Smooth muscle cell (in vitro differentiated cells): Measurements from ENCODE around the gene ARHGEF1. TPM values are rescaled to one million over a fixed set of nuclear protein-coding genes. Genes with fewer than 3 reads are reported as not detected.

Experiments used
- DNase-seq: peaks from one replicate; lab custom pipeline; 2025; ENCODE audit not compliant: unreplicated experiment; lab: John Stamatoyannopoulos, UW
- H2AFZ ChIP-seq: fragments of 200-600 bp; sonication (generic); 2 replicates; pipeline ENCODE4 v1.6.0; 2016; ENCODE audit warnings: antibody characterized with exemption, low read depth, mild to moderate bottlenecking
- H3F3A ChIP-seq: fragments of 200-600 bp; sonication (generic); 2 replicates; pipeline ENCODE4 v1.6.0; 2017; ENCODE audit warnings: antibody characterized with exemption, low read depth
- H3K27ac ChIP-seq: fragments of 200-600 bp; sonication (generic); 2 replicates; pipeline ENCODE4 v1.5.1; 2016; ENCODE audit warnings: low read depth, mild to moderate bottlenecking
- H3K27me3 ChIP-seq: fragments of 200-600 bp; sonication (generic); 2 replicates; pipeline ENCODE4 v1.6.1; 2016; ENCODE audit warnings: low read depth, mild to moderate bottlenecking
- H3K36me3 ChIP-seq: fragments of 200-600 bp; sonication (generic); 2 replicates; pipeline ENCODE4 v1.5.1; 2016; ENCODE audit warnings: low read depth
- H3K4me1 ChIP-seq: fragments of 200-600 bp; sonication (generic); 2 replicates; pipeline ENCODE4 v1.5.1; 2016; ENCODE audit warnings: low read depth
- H3K4me2 ChIP-seq: fragments of 200-600 bp; sonication (generic); 2 replicates; pipeline ENCODE4 v1.6.0; 2016; ENCODE audit warnings: mild to moderate bottlenecking
- H3K4me3 ChIP-seq: fragments of 200-600 bp; sonication (generic); 2 replicates; pipeline ENCODE4 v1.5.1; 2016; ENCODE audit warnings: mild to moderate bottlenecking
- H3K79me2 ChIP-seq: fragments of 200-600 bp; sonication (generic); 2 replicates; pipeline ENCODE4 v1.6.0; 2016; ENCODE audit warnings: low read depth, mild to moderate bottlenecking
- H3K9ac ChIP-seq: fragments of 200-600 bp; sonication (generic); 2 replicates; pipeline ENCODE4 v1.6.0; 2016; ENCODE audit warnings: low read depth
- H3K9me3 ChIP-seq: fragments of 200-600 bp; sonication (generic); replicated peaks from 2 replicates; pipeline ENCODE4 v1.5.1; 2016; ENCODE audit warnings: low read depth
- H4K20me1 ChIP-seq: fragments of 200-600 bp; sonication (generic); 2 replicates; pipeline ENCODE4 v1.6.0; 2016; ENCODE audit warnings: low read depth
- WGBS: methylation state at CpG from one replicate; pipeline ENCODE4 v1.1.7; 2016; ENCODE audit warnings: low lambda C conversion rate; 5-methylcytosine and 5-hydroxymethylcytosine counted together
- polyA plus RNA-seq: library from polyadenylated mRNA; unstranded; fragments of >200 nt; fragmentation: Nextera tagmentation; extraction: Ambion mirVana; gene quantifications from 2 replicates; pipeline ENCODE4 v1.2.1, GENCODE V29; 2016
- total RNA-seq: library from RNA; depleted of rRNA; stranded (reverse); fragments of >200 nt; gene quantifications from 2 replicates; pipeline ENCODE4 v1.2.3, GENCODE V29; 2014
- TF ChIP-seq, protein P1 (sequence below): fragments of 200-600 bp; sonication (generic); IDR thresholded peaks from 2 replicates; pipeline ENCODE4 v1.5.1; 2017; ENCODE audit warnings: borderline replicate concordance, mild to moderate bottlenecking, antibody characterized with exemption; ENCODE audit not compliant: insufficient read depth, poor library complexity, severe bottlenecking

The ARHGEF1 gene
- total and polyA plus RNA-seq, 2 experiments from 2014 or later, result 24.3 to 69.6 TPM

DNA sequence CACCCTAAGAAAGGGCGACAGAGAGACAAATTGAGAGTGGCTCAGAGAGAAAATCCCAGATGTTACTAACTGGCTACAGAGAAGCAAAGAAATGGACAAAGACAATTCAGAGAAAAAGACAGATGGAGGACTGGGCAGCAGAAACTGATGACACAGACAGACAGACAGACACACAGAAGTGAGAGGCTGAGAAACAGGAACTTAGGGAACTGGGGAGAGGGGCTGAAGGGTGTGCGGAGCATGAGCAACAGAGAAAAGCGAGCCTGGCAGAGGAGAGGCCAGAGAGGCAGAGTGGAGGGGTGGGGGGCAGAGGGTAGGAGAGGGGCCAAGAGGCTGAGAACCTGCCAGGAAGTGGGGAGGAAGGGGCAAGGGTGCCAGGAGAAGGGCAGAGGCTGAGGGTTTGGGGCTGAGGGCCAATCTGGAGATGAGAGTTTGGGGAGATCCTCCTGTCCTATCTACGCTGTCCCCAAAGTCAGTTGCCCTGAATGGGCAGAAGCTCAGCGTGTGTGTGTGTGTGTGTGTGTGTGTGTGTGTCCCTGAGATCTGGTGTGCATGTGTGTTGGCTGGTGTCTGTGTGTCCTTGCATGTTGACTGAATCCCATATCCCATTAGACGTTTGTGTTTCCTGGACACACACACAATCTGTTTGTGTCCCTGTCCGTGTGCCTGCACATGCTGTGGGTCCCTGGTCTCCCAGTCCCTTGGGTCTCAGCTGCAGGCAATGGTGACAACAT lies 50.9 kb downstream of the ARHGEF1 start:
- Histone ChIP-seq H3K4me1 (no peaks in the 10 kb centered on the region), H2AFZ (no peak overlapping the region), H3K27ac (no peak overlapping the region), H3K9ac (no peak overlapping the region), H3K79me2 (no peaks in the 10 kb centered on the region), H3K4me2 (no peak overlapping the region), H3F3A (no peaks in the 10 kb centered on the region), H3K36me3 (no peaks in the 10 kb centered on the region), H4K20me1 (peaks cover 5% of the 10 kb centered on the region), H3K27me3 (peaks cover 83% of the 10 kb centered on the region), H3K9me3 (no peaks in the 10 kb centered on the region), H3K4me3 (no peak overlapping the region)
- TF ChIP-seq, protein P1, sequence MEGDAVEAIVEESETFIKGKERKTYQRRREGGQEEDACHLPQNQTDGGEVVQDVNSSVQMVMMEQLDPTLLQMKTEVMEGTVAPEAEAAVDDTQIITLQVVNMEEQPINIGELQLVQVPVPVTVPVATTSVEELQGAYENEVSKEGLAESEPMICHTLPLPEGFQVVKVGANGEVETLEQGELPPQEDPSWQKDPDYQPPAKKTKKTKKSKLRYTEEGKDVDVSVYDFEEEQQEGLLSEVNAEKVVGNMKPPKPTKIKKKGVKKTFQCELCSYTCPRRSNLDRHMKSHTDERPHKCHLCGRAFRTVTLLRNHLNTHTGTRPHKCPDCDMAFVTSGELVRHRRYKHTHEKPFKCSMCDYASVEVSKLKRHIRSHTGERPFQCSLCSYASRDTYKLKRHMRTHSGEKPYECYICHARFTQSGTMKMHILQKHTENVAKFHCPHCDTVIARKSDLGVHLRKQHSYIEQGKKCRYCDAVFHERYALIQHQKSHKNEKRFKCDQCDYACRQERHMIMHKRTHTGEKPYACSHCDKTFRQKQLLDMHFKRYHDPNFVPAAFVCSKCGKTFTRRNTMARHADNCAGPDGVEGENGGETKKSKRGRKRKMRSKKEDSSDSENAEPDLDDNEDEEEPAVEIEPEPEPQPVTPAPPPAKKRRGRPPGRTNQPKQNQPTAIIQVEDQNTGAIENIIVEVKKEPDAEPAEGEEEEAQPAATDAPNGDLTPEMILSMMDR, result no peak
- no peak for DNase-seq
- 54% methylated on average over 6 of the region's 7 CpGs for WGBS

DNA sequence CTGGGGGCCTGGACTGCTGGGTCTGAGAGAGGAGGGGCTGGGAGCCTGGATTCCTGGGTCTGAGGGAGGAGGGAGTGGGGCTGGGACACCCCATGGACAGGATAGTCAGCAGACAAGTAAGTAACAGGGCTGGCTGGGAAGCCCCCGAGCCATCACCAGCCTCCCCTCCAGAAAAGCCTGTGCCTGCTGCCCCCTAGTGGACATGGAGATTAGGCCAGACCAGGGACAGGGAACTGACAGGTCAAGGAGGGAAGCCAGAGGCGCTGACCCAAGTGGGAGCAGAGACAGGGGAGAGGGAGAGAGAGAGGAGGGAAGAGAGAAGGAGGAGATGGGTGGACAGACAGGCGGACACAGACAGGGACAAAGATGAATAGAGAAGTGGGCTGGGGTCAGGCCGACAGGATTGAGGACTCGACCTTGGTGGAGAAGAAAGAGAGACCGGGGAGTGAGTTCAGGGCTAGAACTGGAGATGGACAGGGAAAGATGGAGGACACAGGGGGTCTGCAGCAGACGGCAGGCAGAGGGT lies 51.9 kb downstream of the ARHGEF1 start:
- WGBS, result 40% methylated on average over 6 of the region's 7 CpGs
- no peak overlapping the region for H3K4me3 ChIP-seq
- H4K20me1 ChIP-seq, result peaks cover 5% of the 10 kb centered on the region
- H3K9me3 ChIP-seq, result no peaks in the 10 kb centered on the region
- TF ChIP-seq, protein P1, result peak; percentile 91
- no peaks in the 10 kb centered on the region for H3K4me1 ChIP-seq
- no peak overlapping the region for H3K9ac ChIP-seq
- DNase-seq, result peak; percentile 24
- no peak overlapping the region for H2AFZ ChIP-seq
- H3K79me2 ChIP-seq, result no peaks in the 10 kb centered on the region
- no peaks in the 10 kb centered on the region for H3F3A ChIP-seq
- H3K27me3 ChIP-seq, result peaks cover 73% of the 10 kb centered on the region
- no peaks in the 10 kb centered on the region for H3K36me3 ChIP-seq
- H3K4me2 ChIP-seq, result no peak overlapping the region
- H3K27ac ChIP-seq, result no peak overlapping the region

DNA sequence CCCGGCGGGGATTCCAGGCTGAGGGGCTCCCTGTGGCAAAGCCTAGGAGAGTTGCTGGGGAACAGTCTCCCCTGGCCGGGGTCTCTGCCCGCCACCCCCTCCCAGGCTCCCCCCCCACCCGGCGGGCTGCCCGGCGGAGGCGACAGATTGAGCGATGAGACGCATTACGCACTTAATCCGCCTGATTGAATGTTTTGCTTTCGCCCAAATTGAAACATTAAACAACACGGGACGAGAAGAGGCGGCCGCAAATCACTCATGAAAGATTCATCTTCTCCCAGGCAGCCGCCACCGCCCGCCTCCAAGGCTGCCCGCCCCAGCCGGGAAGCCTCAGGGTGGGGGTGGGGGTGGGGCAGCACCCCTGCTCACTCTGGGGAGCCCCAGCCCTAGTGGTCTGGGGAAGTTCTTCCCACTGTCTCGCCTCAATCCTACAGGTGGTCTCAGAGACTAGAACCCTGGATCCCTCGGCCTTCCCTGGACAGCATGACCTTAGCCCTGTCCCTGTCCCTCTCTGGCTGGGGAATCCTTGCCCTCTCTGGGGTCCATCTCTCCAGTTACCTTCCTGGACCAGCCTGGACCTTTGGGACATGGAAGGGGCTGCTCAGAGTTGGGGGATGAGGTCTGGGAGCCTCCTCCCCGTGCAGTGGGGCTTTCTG lies 52.9 kb downstream of the ARHGEF1 start:
- no peak overlapping the region for H3K9ac ChIP-seq

More for the DNA sequence above, 52.9 kb downstream of the ARHGEF1 start:
- WGBS, result 47% methylated on average over 13 of the region's 26 CpGs
- H3K4me3 ChIP-seq, result no peak overlapping the region
- TF ChIP-seq, protein P1, result no peak
- no peaks in the 10 kb centered on the region for H3K79me2 ChIP-seq
- no peak overlapping the region for H3K27ac ChIP-seq
- H3F3A ChIP-seq, result no peaks in the 10 kb centered on the region
- H2AFZ ChIP-seq, result no peak overlapping the region
- H3K27me3 ChIP-seq, result peaks cover 64% of the 10 kb centered on the region
- H3K9me3 ChIP-seq, result no peaks in the 10 kb centered on the region
- no peaks in the 10 kb centered on the region for H3K4me1 ChIP-seq
- no peak overlapping the region for H3K4me2 ChIP-seq
- DNase-seq, result no peak
- no peaks in the 10 kb centered on the region for H4K20me1 ChIP-seq
- H3K36me3 ChIP-seq, result no peaks in the 10 kb centered on the region
